GM18505 (cell line): ENCODE measurements around the gene KLK2.
"Not testable (repeated sequence)": the region's sequence is repeated elsewhere in the genome, so short reads cannot be mapped to it uniquely, and the experiment has no call there.

ENCODE experiments used
- ATAC-seq: cut with Tn5 transposase; IDR thresholded peaks from one replicate; pipeline ENCODE4 v1.9.1; 2021; ENCODE audit not compliant: unreplicated experiment
- POLR2A ChIP-seq: IDR thresholded peaks from 4 replicates; pipeline ENCODE4 v1.6.1; 2011; ENCODE audit warnings: borderline replicate concordance; ENCODE audit not compliant: insufficient read depth, insufficient read length; ENCODE audit errors: extremely low read depth

KLK2 gene

DNA sequence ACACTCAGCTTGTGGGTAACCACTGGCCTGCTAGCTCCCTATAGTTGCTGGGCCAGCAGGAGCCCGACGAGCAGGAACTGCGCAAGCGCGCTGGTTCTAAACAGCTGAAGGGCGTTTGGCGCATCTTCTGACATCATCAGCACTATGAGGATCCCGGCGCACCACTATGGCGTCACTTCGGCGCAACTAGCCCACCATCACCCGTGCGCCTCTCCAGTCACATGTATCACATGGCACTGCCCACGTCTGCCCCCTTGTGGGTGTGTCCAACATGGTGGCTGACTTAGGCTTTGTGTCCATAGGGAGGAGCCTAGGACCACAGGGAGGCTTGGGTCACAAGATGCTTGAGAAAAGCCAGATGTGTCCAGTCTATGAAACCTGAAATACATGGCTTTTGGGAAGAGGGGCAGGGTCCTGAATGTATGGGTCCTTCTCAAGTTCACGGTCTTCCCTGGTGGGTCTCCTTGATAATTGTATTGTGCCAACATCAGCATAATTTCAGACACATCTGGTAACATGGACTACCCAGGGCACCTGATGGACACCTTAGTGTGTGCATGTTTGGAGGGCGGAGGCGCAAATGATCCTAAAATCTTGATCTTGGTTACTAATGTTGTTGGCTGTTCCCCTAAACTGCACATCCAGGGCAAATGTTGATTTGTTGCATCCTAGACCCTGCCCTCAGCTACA, 20.0 kb downstream of the KLK2 start:
- ATAC-seq, result no peak
- TF ChIP-seq POLR2A, result no peak

DNA sequence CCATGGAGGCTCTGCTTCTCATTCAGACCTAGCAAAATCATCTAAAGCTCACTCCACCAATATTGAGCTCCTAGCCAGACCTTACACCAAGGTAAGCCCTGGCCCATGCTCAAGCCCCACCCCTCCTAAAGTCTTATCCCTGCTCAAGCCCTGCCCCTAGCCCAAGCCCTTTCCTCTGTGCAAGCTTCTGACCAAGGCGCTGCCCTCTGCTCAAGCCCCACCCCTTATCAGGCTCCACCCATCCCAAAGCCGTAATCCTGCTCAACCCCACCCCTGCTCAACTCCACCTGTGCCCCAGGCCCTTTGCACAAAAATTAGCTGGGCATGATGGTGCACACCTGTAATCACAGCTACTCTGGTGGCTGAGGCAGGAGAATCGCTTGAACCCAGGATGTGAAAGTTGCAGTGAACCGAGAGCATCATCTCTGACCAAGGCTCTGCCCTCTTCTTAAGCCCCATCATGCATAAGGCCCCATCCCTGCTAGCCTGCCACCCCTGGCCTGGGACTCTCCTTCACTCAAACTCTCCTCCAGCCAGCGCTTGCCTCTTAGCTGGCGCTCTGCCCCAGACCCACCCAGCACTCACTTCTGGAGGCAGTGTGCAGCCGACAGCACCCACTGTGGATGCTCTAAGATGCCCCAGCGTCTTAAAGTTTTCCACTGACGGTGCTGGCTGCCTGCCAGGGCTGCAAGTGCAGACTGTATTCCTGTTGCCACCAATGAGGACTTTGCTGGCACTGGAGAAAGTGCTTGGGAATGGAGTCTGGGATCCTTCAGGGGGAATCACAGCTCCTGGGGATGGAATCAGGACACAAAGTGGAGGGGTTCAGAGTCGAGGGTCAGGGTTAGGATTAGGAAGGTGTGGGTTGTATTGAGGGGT, 21.5 kb downstream of the KLK2 start:
- no peak for ATAC-seq

DNA sequence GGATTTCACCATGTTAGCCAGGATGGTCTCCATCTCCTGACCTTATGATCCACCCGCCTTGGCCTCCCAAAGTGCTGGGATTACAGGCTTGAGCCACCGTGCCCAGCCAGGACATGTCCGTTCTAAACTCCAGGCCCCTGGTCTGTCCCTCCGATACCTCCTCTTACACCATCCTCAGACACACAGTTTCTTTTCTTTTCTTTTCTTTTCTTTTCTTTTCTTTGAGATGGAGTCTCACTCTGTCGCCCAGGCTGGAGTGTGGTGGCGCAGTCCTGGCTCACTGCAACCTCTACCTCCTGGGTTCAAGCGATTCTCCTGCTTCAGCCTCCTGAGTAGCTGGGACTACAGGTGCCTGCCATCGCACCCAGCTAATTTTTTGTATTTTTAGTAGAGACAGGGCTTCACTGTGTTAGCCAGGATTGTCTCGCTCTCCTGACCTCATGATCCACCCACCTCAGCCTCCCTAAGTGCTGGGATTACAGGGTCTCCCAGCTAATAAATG, 22.9 kb downstream of the KLK2 start:
- not testable (repeated sequence) for ATAC-seq

More for the DNA sequence above, 21.5 kb downstream of the KLK2 start:
- TF ChIP-seq POLR2A, result no peak

DNA sequence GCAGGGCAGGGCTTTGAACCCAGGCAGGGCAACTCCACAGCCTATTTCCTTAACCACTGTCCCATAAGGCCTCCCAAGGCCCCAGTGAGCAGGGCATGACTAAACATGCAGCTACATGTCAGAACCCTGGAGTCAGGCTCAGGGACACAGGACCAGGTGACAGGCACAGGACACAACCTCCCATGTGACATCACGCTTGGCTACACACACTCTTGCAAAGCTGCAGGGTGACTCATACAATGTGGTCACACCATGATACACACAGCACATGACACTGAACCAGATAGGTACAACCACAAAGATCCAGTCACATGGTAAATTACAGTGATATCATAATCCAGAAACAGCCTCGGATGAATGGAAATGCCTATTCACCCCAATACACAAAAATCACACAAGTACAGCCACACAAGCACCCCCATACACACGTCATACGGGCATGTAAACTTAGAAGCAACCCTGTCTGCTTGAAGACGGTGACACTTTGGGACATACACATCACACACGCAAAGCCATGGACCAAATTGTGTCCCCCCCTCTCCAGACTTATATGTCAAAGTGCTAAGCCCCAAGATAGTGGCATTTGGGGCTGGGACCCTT, 23.5 kb downstream of the KLK2 start:
- TF ChIP-seq POLR2A, result no peak
- ATAC-seq, result peak; percentile 82

DNA sequence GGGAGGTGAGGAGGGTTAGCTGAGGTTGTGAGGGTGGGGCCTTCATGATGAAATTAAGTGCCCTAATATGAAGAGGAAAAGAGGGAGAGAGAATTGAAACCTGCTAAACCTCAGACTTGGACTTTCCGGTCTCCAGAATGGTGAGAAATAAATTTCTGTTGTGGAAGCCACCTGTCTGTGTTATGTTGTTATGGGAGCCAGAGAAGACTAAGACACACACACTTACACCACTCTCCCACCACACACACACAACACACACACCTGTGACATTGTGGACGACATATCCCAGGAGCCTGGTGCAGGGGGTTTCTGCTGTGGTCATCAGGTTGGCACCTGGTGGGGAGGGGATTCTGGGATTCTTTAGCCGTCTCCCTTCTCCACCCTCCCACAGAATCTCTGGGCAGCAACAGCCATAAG, 24.0 kb downstream of the KLK2 start:
- peak; percentile 34 for ATAC-seq
- TF ChIP-seq POLR2A, result no peak

DNA sequence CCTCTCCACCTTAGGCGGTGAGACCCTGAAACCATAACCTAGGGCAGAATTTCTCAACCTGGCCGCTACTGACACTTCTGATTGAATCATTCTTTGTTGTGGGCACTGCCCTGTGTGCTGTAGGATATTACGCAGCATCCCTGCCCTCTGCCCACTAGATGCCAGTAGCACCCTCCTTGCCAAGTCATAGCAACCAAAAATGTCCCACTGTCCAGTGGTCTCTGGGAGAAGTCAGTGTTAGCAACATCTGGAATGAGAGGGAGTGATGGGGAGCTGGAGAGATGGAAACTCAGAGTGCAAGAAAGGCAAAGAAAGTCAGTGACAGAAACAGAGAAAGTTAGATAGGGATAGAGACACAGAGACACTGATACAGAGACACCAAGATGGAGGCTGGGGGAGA, 24.4 kb downstream of the KLK2 start:
- ATAC-seq, result no peak
- no peak for TF ChIP-seq POLR2A

DNA sequence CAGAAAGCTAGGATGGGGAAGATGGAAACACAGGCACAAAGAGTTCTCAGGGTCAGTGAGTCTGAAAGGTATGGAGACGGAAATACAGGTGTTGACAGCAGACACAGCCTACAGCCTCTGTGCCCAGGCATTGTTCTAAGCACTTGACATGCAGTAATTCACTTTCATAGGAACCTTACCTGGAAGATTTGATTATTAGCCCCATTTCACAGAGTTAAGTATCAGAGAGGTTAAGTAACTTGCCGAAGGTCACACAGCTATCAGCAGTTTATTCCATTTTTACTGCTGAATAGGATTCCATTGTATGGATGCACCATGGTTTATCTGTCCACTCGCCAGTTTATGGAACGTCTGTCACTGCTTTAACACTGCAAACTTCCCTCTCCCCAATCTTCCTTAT, 24.8 kb downstream of the KLK2 start:
- ATAC-seq, result no peak
- TF ChIP-seq POLR2A, result no peak

DNA sequence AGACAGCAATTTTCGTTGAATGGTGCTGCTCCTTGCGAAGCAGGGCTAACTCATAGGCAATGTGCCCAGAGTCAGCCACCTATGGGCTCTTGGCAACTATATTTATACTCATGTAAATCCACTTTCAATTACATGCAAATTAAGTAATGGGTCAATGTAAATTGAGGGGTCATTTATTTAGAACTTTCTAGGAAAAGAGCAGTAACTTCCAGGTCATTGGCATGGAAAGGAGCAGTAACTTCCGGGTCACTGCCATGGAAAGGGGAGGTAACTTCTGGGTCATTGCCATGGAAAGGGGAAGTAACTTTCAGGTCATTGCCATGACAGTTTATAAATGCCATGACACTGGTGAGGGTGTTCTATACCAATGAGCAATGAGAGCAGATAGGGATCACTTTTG, 26.3 kb downstream of the KLK2 start:
- TF ChIP-seq POLR2A, result no peak
- no peak for ATAC-seq

DNA sequence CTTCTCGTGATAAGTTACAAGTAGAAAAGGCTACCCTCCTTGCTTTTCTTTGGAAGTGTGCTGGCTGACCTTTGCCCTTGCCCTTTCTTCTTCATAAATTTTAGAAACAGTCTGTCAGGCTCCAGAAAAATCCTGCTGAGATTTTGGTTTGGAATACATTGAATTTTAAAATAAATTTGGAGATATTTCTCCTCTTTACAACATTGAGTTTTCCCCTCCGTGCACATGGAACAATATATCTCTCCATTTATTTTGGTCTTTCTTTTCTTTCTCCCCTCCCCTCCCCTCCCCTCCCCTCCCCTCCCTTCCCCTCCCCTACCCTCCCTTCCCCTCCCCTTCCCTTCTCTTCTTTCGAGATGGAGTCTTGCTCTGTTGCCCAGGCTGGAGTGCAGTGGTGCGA, 29.4 kb downstream of the KLK2 start:
- no peak for TF ChIP-seq POLR2A
- ATAC-seq, result no peak

DNA sequence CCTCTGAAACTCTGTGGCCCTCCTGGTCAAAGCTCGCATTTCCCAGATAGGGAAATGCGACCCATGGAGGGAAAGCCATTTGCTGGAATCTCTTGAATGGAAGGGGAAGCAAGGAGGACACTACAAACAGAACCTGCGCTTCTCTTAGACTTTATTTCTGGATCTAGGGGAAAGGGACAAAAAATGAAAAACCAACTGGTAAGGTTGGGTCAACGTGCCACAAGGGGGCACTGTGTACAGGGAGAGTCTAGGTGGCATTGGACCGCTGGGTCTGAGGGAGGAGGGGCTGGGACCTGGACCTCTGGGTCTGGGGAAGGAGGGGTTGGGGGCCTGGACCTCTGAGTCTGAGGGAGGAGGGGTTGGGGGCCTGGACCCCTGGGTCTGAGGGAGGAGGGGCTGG, 33.0 kb downstream of the KLK2 start:
- no peak for TF ChIP-seq POLR2A
- ATAC-seq, result no peak

DNA sequence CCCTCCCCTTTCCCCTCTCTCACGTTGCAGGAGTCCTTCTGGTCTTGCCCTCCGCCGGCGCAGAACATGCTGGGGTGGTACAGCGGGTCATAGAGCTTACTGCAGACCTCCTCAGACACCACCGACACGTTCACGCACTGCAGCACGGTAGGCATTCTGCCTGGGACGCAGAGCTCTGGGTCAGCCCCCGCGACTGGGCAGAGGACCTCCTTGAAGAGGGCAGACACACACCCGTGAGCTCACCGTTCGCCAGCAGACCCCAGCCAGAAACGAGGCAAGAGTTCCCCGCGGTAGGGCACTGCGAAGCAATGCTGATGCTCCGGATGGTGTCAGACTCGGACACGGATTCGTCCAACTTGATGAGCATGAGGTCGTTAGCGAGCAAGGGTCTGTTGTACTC, 35.1 kb downstream of the KLK2 start:
- ATAC-seq, result no peak
- TF ChIP-seq POLR2A, result no peak

DNA sequence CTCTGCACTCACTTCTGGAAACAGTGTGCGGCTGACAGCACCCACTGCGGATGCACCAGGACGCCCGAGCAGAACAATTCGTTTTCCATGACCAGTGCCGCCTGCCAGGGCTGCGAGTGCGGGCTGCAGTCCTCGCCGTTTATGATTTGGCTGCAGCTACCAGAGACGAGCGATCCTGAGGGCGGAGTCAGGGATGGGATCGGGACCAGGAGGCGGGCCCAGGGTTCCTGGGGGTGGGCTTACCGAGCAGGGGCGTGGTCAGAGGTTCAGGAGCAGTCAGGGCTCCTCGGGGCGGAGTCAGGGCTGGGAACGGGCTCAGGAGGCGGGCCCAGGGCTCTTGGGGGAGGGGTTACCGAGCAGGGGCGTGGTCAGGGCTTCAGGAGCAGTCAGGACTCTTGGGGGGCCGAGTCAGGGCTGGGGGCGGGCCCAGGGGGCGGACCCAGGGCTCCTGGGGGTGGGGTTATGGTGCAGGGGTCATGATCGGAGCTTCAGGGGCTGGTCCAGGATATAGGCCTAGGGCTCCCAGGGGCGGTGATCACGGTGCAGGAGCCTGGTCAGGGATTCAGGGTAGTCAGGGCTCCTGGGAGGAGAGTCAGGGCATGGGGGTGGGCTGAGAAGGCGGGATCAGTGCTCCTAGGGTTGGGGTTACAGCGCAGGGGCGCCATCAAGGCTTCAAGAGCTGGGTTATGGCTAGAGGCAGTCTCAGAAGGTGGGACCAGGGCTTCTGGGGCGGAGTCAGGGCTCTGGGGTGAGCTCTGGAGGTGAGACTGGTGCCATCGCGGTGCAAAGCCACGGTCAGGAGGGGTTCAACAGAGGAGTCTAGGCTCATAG, 36.2 kb downstream of the KLK2 start:
- peak; percentile 62 for ATAC-seq
- no peak for TF ChIP-seq POLR2A

DNA sequence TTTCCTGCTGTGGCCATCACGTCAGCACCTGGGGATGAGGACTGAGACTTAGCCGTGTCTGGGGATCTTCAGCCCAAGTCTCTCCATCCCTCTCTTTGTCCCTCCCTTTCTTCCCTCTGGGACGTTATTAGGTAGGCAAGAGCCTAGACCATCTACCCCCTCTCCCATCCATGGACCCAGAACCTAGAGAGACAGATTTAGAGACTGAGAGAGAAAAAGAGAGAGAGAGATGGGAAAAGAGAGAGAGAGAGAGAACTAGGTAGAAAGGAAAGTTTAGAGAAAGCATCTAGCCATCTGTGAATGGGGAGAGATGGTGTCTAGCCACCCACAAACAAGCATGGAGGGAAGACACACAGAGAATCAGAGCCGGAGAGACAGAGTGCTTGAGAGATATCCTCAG, 37.5 kb downstream of the KLK2 start:
- no peak for ATAC-seq
- TF ChIP-seq POLR2A, result no peak
